ENCODE data around the gene HCAR1.
"Not testable (repeated sequence)": the region's sequence is repeated elsewhere in the genome, so short reads cannot be mapped to it uniquely, and the experiment has no call there.

HCAR1 gene

GRCh38 chr12:122716658-122717057, 14.0 kb downstream of the HCAR1 start, which contains the start of gene HCAR3:
TSS of gene HCAR3 (minus strand) at chr12:122716811. CDS start at chr12:122716737, 74 bp downstream.
- DNase-seq: not testable (repeated sequence)

GRCh38 chr12:122715211-122715610, 15.4 kb downstream of the HCAR1 start:
- DNase-seq: not testable (repeated sequence)

- DNase-seq: not testable (repeated sequence)
These were observed 17.0 kb downstream of the HCAR1 start for GRCh38 chr12:122713491-122714188.

GRCh38 chr12:122711266-122711665, 19.4 kb downstream of the HCAR1 start:
- DNase-seq: not testable (repeated sequence)

GRCh38 chr12:122710341-122710740, 20.3 kb downstream of the HCAR1 start:
- not testable (repeated sequence) for DNase-seq

GRCh38 chr12:122709287-122709686, 21.4 kb downstream of the HCAR1 start:
- DNase-seq: not testable (repeated sequence)

- DNase-seq: not testable (repeated sequence)
These were observed 26.8 kb downstream of the HCAR1 start for GRCh38 chr12:122703841-122704240.

- DNase-seq: not testable (repeated sequence)
These were observed 27.6 kb downstream of the HCAR1 start, which contains the start of gene HCAR2 for GRCh38 chr12:122702890-122703611. TSS of gene HCAR2 (minus strand) at chr12:122703357. CDS start at chr12:122703283, 74 bp downstream.

- DNase-seq: not testable (repeated sequence)
These were observed 29.2 kb downstream of the HCAR1 start for GRCh38 chr12:122701481-122701880.

GRCh38 chr12:122700038-122700710, 30.5 kb downstream of the HCAR1 start:
- DNase-seq: not testable (repeated sequence)

- not testable (repeated sequence) for DNase-seq
These were observed 33.7 kb downstream of the HCAR1 start for GRCh38 chr12:122696922-122697321.

GRCh38 chr12:122691566-122691965, 39.1 kb downstream of the HCAR1 start:
- no peak for DNase-seq

- no peak for DNase-seq
These were observed 42.4 kb downstream of the HCAR1 start for GRCh38 chr12:122688291-122688690.

- DNase-seq: peak; percentile 56
These were observed 43.6 kb downstream of the HCAR1 start for GRCh38 chr12:122687086-122687485.

GRCh38 chr12:122686538-122686937, 44.1 kb downstream of the HCAR1 start:
- DNase-seq: no peak

GRCh38 chr12:122684297-122684813, 46.3 kb downstream of the HCAR1 start:
- no peak for DNase-seq

- no peak for DNase-seq
These were observed 48.8 kb downstream of the HCAR1 start for GRCh38 chr12:122681814-122682213.

GRCh38 chr12:122680989-122681388, 49.7 kb downstream of the HCAR1 start:
- DNase-seq: not testable (repeated sequence)

- not testable (repeated sequence) for DNase-seq
These were observed 53.9 kb downstream of the HCAR1 start for GRCh38 chr12:122676781-122677180.

Data from NCI-H2029 treated with DMSO at 0.1 percent for 48 hours (cell line).